ENCODE measurements around the gene EIF4G2. TPM values are rescaled to one million over a fixed set of nuclear protein-coding genes. Genes with fewer than 3 reads are reported as not detected.

EIF4G2 gene
- total RNA-seq, 5 donors from 2014 or later (not counting 1 experiment from before 2014, with no cell fraction given), result 575 to 1,022 (median 643) TPM

GRCh38 chr11:10818594-10818993 lies 9.9 kb upstream of the EIF4G2 start:
- peaks cover 2 to 9% (median 3%) of the 10 kb centered on the region in 3 donors for H3K4me1 Mint-ChIP-seq
- WGBS (ENCODE audit: insufficient coverage), result 100% methylated on average over 1 of the region's 1 CpG
- CTCF ChIA-PET, result interaction anchor here in 1 of 2 donors (2.1 kb wide), 1 partner anchor 9 kb away, joined by 4 read pairs; no protein-coding TSS in a partner anchor

GRCh38 chr11:10813945-10814344 lies 5.2 kb upstream of the EIF4G2 start:
- Mint-ChIP-seq H3K9me3 (no peaks in the 10 kb centered on the region), H3K36me3 (peaks cover 3% of the 10 kb centered on the region), H3K27me3 (peaks cover 0 to 5% of the 10 kb centered on the region in 2 donors), H3K4me3 (no peak overlapping the region), H3K4me1 (peaks cover 8 to 14% (median 13%) of the 10 kb centered on the region in 3 donors), H3K27ac (no peak overlapping the region)
- Histone ChIP-seq H3K36me3 (ENCODE audit: control insufficient read depth in 2 of 2, extremely low read depth in 1 of 2, insufficient read depth in 1 of 2, low read length in 1 of 2) (no peaks in the 10 kb centered on the region), H3K27ac (ENCODE audit: low read length) (no peak overlapping the region), H3K4me3 (ENCODE audit: control insufficient read depth in 1 of 2, extremely low read depth in 1 of 2, low read length in 1 of 2) (no peak overlapping the region), H3K27me3 (replicated peaks in 1 of 2; ENCODE audit: control insufficient read depth in 2 of 2, extremely low read depth in 1 of 2, insufficient read depth in 2 of 2, low read length in 1 of 2) (peaks cover 0 to 7% of the 10 kb centered on the region in 2 experiments), H3K9me3 (no peaks in the 10 kb centered on the region), H3K4me1 (ENCODE audit: control insufficient read depth in 1 of 2, extremely low read depth in 1 of 2, insufficient read depth in 2 of 2, low read length in 2 of 2) (peaks cover 0 to 6% of the 10 kb centered on the region in 2 experiments)
- DNase-seq (no peak), ATAC-seq (replicated peaks in 1 of 4) (no peak)
- ChIA-PET POLR2A (interaction anchor here in 1 of 2 donors (0.6 kb wide), 1 partner anchor 86 kb away, joined by 3 read pairs; no protein-coding TSS in a partner anchor), CTCF (interaction anchor here in 1 of 2 donors (0.5 kb wide), 1 partner anchor 509 kb away, joined by 6 read pairs; the partner anchor contains the start of gene ADM)

More at GRCh38 chr11:10818594-10818993, 9.9 kb upstream of the EIF4G2 start:
- DNase-seq, result no peak
- Mint-ChIP-seq H3K36me3 (peaks cover 13% of the 10 kb centered on the region), H3K27ac (no peak overlapping the region), H3K4me3 (no peak overlapping the region), H3K27me3 (peaks cover 0 to 5% of the 10 kb centered on the region in 2 donors), H3K9me3 (no peaks in the 10 kb centered on the region)
- H3K36me3 ChIP-seq (ENCODE audit: control insufficient read depth in 2 of 2, extremely low read depth in 1 of 2, insufficient read depth in 1 of 2, low read length in 1 of 2), result no peaks in the 10 kb centered on the region
- H3K27me3 ChIP-seq (replicated peaks in 1 of 2; ENCODE audit: control insufficient read depth in 2 of 2, extremely low read depth in 1 of 2, insufficient read depth in 2 of 2, low read length in 1 of 2), result peaks cover 0 to 3% of the 10 kb centered on the region in 2 experiments
- POLR2A ChIA-PET, result interaction anchor here in 1 of 2 donors (1.6 kb wide), 1 partner anchor 10 kb away, joined by 5 read pairs; the partner anchor contains the start of gene EIF4G2
- no peaks in the 10 kb centered on the region for H3K9me3 ChIP-seq
- no peak for ATAC-seq (replicated peaks in 1 of 4)
- H3K4me1 ChIP-seq (ENCODE audit: control insufficient read depth in 1 of 2, extremely low read depth in 1 of 2, insufficient read depth in 2 of 2, low read length in 2 of 2), result no peaks in the 10 kb centered on the region
- no peak overlapping the region for H3K4me3 ChIP-seq (ENCODE audit: control insufficient read depth in 1 of 2, extremely low read depth in 1 of 2, low read length in 1 of 2)
- no peak overlapping the region for H3K27ac ChIP-seq (ENCODE audit: low read length)

- H3K36me3 ChIP-seq (ENCODE audit: control insufficient read depth in 2 of 2, extremely low read depth in 1 of 2, insufficient read depth in 1 of 2, low read length in 1 of 2), result peaks cover 5 to 25% of the 10 kb centered on the region in 2 donors
- peaks cover 28% of the 10 kb centered on the region for H3K36me3 Mint-ChIP-seq
- peak; percentile 14 to 31 (median 29) for ATAC-seq (replicated peaks in 1 of 4)
- peaks cover 36 to 47% (median 41%) of the 10 kb centered on the region in 3 donors for H3K4me1 Mint-ChIP-seq
- CTCF ChIA-PET, result interaction anchor here (0.5 to 3.7 kb wide), 35 partner anchors 9 to 1275 kb away, joined by 3 to 60 read pairs (median 6); partner anchors contain the start of genes ZBED5 (in 2 of the 2), CTR9 (in 1 of the 2) and RNF141 (in 1 of the 2)
- peak overlapping the region; percentile 94 for H3K4me3 ChIP-seq (ENCODE audit: control insufficient read depth in 1 of 2, extremely low read depth in 1 of 2, low read length in 1 of 2)
- H3K9me3 Mint-ChIP-seq, result no peaks in the 10 kb centered on the region
- H3K27ac ChIP-seq (ENCODE audit: low read length), result peak overlapping the region; percentile 95
- H3K27me3 ChIP-seq (replicated peaks in 1 of 2; ENCODE audit: control insufficient read depth in 2 of 2, extremely low read depth in 1 of 2, insufficient read depth in 2 of 2, low read length in 1 of 2), result peaks cover 0 to 4% of the 10 kb centered on the region in 2 experiments
- H3K4me1 ChIP-seq (ENCODE audit: control insufficient read depth in 1 of 2, extremely low read depth in 1 of 2, insufficient read depth in 2 of 2, low read length in 2 of 2), result peaks cover 22 to 27% of the 10 kb centered on the region in 2 experiments
- H3K9me3 ChIP-seq, result no peaks in the 10 kb centered on the region
- 0% methylated on average over 16 of the region's 29 CpGs for WGBS (ENCODE audit: insufficient coverage)
- POLR2A ChIA-PET, result interaction anchor here (0.5 to 3.7 kb wide), 55 partner anchors 8 to 1846 kb away, joined by 3 to 164 read pairs (median 4); partner anchors contain the start of genes CTR9 (in 2 of the 2), WEE1 (in 2 of the 2), ZBED5 (in 2 of the 2) and AMPD3 (in 1 of the 2)
- H3K27ac Mint-ChIP-seq, result peak overlapping the region; percentile 98
- peak overlapping the region; percentile 91 to 95 (median 94) for H3K4me3 Mint-ChIP-seq
- no peaks in the 10 kb centered on the region for H3K27me3 Mint-ChIP-seq
- peak in 20 of 35 experiments; percentile 7 to 63 (median 27) for DNase-seq
These were observed 841 bp upstream of the EIF4G2 start for GRCh38 chr11:10809373-10810160.

GRCh38 chr11:10808235-10808552 lies 532 bp downstream of the EIF4G2 start:
- H3K4me1 ChIP-seq (ENCODE audit: control insufficient read depth in 1 of 2, extremely low read depth in 1 of 2, insufficient read depth in 2 of 2, low read length in 2 of 2), result peaks cover 24 to 27% of the 10 kb centered on the region in 2 experiments
- Mint-ChIP-seq H3K9me3 (no peaks in the 10 kb centered on the region), H3K27ac (peak overlapping the region; percentile 98), H3K27me3 (no peaks in the 10 kb centered on the region), H3K36me3 (peaks cover 41% of the 10 kb centered on the region), H3K4me1 (peaks cover 49 to 57% (median 54%) of the 10 kb centered on the region in 3 donors), H3K4me3 (peak overlapping the region; percentile 91 to 95 (median 94))
- peak overlapping the region; percentile 81 to 94 for H3K4me3 ChIP-seq (ENCODE audit: control insufficient read depth in 1 of 2, extremely low read depth in 1 of 2, low read length in 1 of 2)
- H3K27ac ChIP-seq (ENCODE audit: low read length), result peak overlapping the region; percentile 95
- H3K27me3 ChIP-seq (replicated peaks in 1 of 2; ENCODE audit: control insufficient read depth in 2 of 2, extremely low read depth in 1 of 2, insufficient read depth in 2 of 2, low read length in 1 of 2), result peaks cover 0 to 4% of the 10 kb centered on the region in 2 experiments
- ATAC-seq (replicated peaks in 1 of 4), result peak in 1 of 4 experiments; percentile 0
- ChIA-PET POLR2A (interaction anchor here (0.6 to 3.7 kb wide), 14 partner anchors 9 to 1034 kb away, joined by 5 to 164 read pairs (median 14); partner anchors contain the start of genes ZBED5 (in 2 of the 2), RNF141 (in 1 of the 2) and USP47 (in 1 of the 2)), CTCF (interaction anchor here in 1 of 2 donors (0.8 to 3.7 kb wide), 16 partner anchors 8 to 1041 kb away, joined by 3 to 60 read pairs (median 9); partner anchors contain the start of genes CTR9 and ZBED5)
- H3K36me3 ChIP-seq (ENCODE audit: control insufficient read depth in 2 of 2, extremely low read depth in 1 of 2, insufficient read depth in 1 of 2, low read length in 1 of 2), result peaks cover 5 to 38% of the 10 kb centered on the region in 2 donors
- H3K9me3 ChIP-seq, result no peaks in the 10 kb centered on the region
- WGBS (ENCODE audit: insufficient coverage), result 0% methylated on average over 36 of the region's 36 CpGs
- DNase-seq, result peak in 5 of 35 experiments; percentile 11 to 24 (median 20)

- ChIA-PET CTCF (interaction anchor here in 1 of 2 donors (3.7 kb wide), 1 partner anchor 50 kb away, joined by 60 read pairs; the partner anchor contains the start of gene ZBED5), POLR2A (interaction anchor here (0.6 to 3.7 kb wide), 5 partner anchors 9 to 50 kb away, joined by 5 to 164 read pairs (median 45); partner anchors contain the start of gene ZBED5 (in 2 of the 2))
- no peaks in the 10 kb centered on the region for H3K9me3 Mint-ChIP-seq
- peaks cover 53 to 58% (median 58%) of the 10 kb centered on the region in 3 donors for H3K4me1 Mint-ChIP-seq
- Histone ChIP-seq H3K4me1 (ENCODE audit: control insufficient read depth in 1 of 2, extremely low read depth in 1 of 2, insufficient read depth in 2 of 2, low read length in 2 of 2) (peaks cover 25 to 27% of the 10 kb centered on the region in 2 experiments), H3K4me3 (ENCODE audit: control insufficient read depth in 1 of 2, extremely low read depth in 1 of 2, low read length in 1 of 2) (peak overlapping the region; percentile 81 to 94), H3K27ac (ENCODE audit: low read length) (peak overlapping the region; percentile 95), H3K9me3 (no peaks in the 10 kb centered on the region), H3K36me3 (ENCODE audit: control insufficient read depth in 2 of 2, extremely low read depth in 1 of 2, insufficient read depth in 1 of 2, low read length in 1 of 2) (peaks cover 5 to 44% of the 10 kb centered on the region in 2 donors), H3K27me3 (replicated peaks in 1 of 2; ENCODE audit: control insufficient read depth in 2 of 2, extremely low read depth in 1 of 2, insufficient read depth in 2 of 2, low read length in 1 of 2) (peaks cover 0 to 4% of the 10 kb centered on the region in 2 experiments)
- peak overlapping the region; percentile 91 to 95 (median 94) for H3K4me3 Mint-ChIP-seq
- no peaks in the 10 kb centered on the region for H3K27me3 Mint-ChIP-seq
- under 1% methylated on average over 39 of the region's 39 CpGs for WGBS (ENCODE audit: insufficient coverage)
- H3K36me3 Mint-ChIP-seq, result peaks cover 44% of the 10 kb centered on the region
- ATAC-seq (replicated peaks in 1 of 4) (peak in 3 of 4 experiments; percentile 0 to 3 (median 1)), DNase-seq (peak in 31 of 35 experiments; percentile 10 to 58 (median 20))
- H3K27ac Mint-ChIP-seq, result peak overlapping the region; percentile 98
These were observed 1.1 kb downstream of the EIF4G2 start for GRCh38 chr11:10807493-10808234.

Measured in T-cell (primary cell).